Omental fat pad (tissue), 4 donors: ENCODE measurements around the gene MYMX. TPM values are rescaled to one million over a fixed set of nuclear protein-coding genes. Genes with fewer than 3 reads are reported as not detected.

Source experiments
- ATAC-seq: fragments of 150-250 bp; one replicate; pipeline ENCODE4 v1.9.1; 2016; ENCODE audit warnings: mild to moderate bottlenecking, moderate library complexity; ENCODE audit not compliant: low FRiP score
- DNase-seq: peaks from one replicate; pipeline ENCODE4 v3.0.0-alpha.2; 2019; ENCODE audit warnings: low spot score
- CTCF ChIP-seq, 3 donors: fragments of 450-650 bp; IDR thresholded peaks; one replicate each; pipeline ENCODE4 v1.5.1; 2016 to 2017; ENCODE audit warnings: antibody characterized with exemption in 3 of 3, mild to moderate bottlenecking in 3 of 3, moderate library complexity in 2 of 3
- total RNA-seq, 4 donors: library from RNA; depleted of rRNA; stranded (reverse); fragments of >200 nt; gene quantifications; one replicate each; pipeline ENCODE4 v1.1.0, GENCODE V29; 2016

Gene MYMX
- total RNA-seq: 10 to 100 TPM in 1 of 4 donors, 1 to 10 TPM in 2, not detected in 1; 1.9 to 15.8 (median 2.4) TPM

DNA sequence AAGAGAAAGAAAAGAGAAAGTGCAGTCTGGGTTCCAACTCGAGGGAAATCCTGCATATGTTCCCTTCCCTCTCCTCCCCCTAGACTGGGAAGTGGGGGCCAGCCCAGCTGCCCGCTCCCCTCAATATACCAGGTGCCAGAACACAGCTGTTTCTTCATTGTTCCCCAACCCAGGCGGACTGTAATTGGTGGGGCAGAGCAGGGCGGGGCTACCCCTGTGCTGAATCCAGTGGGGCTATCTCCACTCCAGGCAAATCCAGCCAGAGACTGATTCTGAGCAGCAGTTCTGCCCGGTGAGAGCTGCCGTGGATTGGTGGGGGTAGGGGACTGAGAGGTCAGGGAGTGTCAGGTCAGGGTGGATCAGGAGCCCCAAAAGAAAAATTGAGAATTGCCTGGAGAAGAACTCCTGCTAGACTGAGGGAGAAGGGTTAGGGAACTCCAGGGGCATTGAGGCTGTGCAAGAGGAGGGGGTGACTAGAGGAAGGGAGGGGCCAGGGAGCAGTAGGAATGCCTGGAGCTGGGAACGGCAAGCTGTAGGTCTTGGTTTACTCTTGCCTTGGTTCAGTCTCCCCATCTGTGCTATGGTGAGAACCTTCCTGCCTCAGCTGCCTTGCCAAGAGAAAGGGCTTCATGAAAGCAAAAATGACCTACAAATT is at the start of gene MYMX:
MYMX (plus strand) TSS at position 250 of the 655 bp plus-strand sequence. CDS start 546 bp downstream, outside the sequence.
- no peak for ATAC-seq
- no peak for TF ChIP-seq CTCF (IDR thresholded peaks at IDR 0.05)
- DNase-seq: no peak

- no peak for TF ChIP-seq CTCF (IDR thresholded peaks at IDR 0.05)
- ATAC-seq: no peak
- DNase-seq: no peak
These were observed 49.2 kb upstream of the MYMX start for GRCh38 chr6:44167567-44167966.

DNA sequence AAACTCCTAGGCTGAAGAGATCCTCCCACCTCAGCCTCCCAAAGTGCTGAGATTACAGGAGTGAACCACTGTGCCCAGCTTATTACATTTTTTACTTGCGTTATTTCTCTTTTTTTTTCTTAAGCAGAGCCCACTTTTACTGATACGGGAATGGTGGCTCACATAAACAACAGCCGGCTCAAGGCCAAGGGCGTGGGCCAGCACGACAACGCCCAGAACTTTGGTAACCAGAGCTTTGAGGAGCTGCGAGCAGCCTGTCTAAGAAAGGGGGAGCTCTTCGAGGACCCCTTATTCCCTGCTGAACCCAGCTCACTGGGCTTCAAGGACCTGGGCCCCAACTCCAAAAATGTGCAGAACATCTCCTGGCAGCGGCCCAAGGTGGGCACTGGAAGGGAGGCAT is 47.6 kb upstream of the MYMX start:
- ATAC-seq: no peak
- TF ChIP-seq CTCF (IDR thresholded peaks at IDR 0.05): no peak
- DNase-seq: no peak

- no peak for DNase-seq
- no peak for TF ChIP-seq CTCF (IDR thresholded peaks at IDR 0.05)
- no peak for ATAC-seq
These were observed 46.7 kb upstream of the MYMX start for GRCh38 chr6:44169886-44170570.

- ATAC-seq: no peak
- no peak for DNase-seq
- no peak for TF ChIP-seq CTCF (IDR thresholded peaks at IDR 0.05)
These were observed 44.7 kb upstream of the MYMX start for GRCh38 chr6:44171899-44172546.

DNA sequence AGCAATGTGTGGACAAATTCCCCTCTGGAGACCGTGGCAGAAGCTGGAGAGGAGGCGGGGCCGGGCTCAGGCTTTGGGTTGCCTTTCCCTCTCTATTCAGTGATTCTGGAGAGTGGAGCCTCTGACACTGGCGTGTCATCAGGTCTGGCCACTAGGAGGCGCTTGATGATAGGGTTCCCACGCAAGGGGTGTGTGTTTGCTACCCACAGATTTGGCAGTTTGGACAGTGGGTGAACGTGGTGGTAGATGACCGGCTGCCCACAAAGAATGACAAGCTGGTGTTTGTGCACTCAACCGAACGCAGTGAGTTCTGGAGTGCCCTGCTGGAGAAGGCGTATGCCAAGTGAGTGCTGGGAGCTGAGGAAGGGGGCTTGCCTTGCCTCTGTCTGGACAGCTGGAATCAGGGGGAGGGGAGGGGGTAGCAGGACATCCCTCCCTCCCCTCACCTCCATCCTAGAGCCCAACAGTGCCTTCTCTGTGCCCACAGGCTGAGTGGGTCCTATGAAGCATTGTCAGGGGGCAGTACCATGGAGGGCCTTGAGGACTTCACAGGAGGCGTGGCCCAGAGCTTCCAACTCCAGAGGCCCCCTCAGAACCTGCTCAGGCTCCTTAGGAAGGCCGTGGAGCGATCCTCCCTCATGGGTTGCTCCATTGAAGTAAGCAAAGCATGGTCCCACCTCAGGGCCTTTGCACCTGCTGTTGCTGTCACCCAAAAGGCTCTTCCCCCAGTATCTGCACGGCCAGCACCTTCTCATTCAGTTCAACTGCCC is 43.8 kb upstream of the MYMX start:
- ATAC-seq: peak; percentile 91
- peak in 2 of 3 donors; percentile 53 to 94 for TF ChIP-seq CTCF (IDR thresholded peaks at IDR 0.05)
- DNase-seq: peak; percentile 90
